Colonic mucosa (tissue), 4 donors: Measurements from ENCODE around the gene IQGAP1. TPM values are rescaled to one million over a fixed set of nuclear protein-coding genes. Genes with fewer than 3 reads are reported as not detected.
"Not testable (repeated sequence)": the region's sequence is repeated elsewhere in the genome, so short reads cannot be mapped to it uniquely, and the experiment has no call there.

Source experiments
- DNase-seq: peaks from one replicate; pipeline ENCODE4 v3.0.0-alpha.2; 2020
- H3K27ac ChIP-seq: fragments of 200-600 bp; one replicate; pipeline ENCODE4 v1.8.0; 2021
- H3K27me3 ChIP-seq: fragments of 200-600 bp; one replicate; pipeline ENCODE4 v1.8.0; 2021
- H3K36me3 ChIP-seq: fragments of 200-600 bp; one replicate; pipeline ENCODE4 v1.8.0; 2021
- H3K4me1 ChIP-seq: fragments of 200-600 bp; one replicate; pipeline ENCODE4 v1.8.0; 2021; ENCODE audit warnings: mild to moderate bottlenecking
- H3K4me3 ChIP-seq: fragments of 200-600 bp; one replicate; pipeline ENCODE4 v1.8.0; 2021
- H3K9ac ChIP-seq, 2 donors: one replicate each; pipeline ENCODE4 v1.7.0; 2013; ENCODE audit warnings: control low read depth in 2 of 2, low read depth in 2 of 2, low read length in 2 of 2
- H3K9me3 ChIP-seq: fragments of 200-600 bp; one replicate; pipeline ENCODE4 v1.8.0; 2021
- CTCF ChIP-seq: fragments of 200-600 bp; IDR thresholded peaks from one replicate; pipeline ENCODE4 v1.8.0; 2022; ENCODE audit warnings: antibody characterized with exemption, mild to moderate bottlenecking
- intact Hi-C: fragments of 100-400 bp; cut with DNase I; formaldehyde crosslinking; loops from one replicate; pipeline ENCODE4 v1.14.1; 2022
- total RNA-seq, 2 donors: library from RNA; stranded (reverse); fragmentation: NEBNext Ultra II Directional in 1 of 2; extraction: Animal tissue kit (Norgen Biotek cat#: 25700) in 1 of 2; gene quantifications; one replicate each; pipeline ENCODE4 v1.2.1, GENCODE V29; 2021
- donor health status: healthy.
- donor health status: DM: no; HTN: no; CAD: no.
- donor health status: DM: no; HTN: no; CAD: no.

Gene IQGAP1
- total RNA-seq, 2 donors from 2014 or later: 210 to 243 TPM

- H3K4me3 ChIP-seq: no peak overlapping the region
- intact Hi-C loops: no loop called here
- H3K27me3 ChIP-seq: no peaks in the 10 kb centered on the region
- H3K36me3 ChIP-seq: no peaks in the 10 kb centered on the region
- H3K27ac ChIP-seq: no peak overlapping the region
- no peak for DNase-seq
- peaks cover 22% of the 10 kb centered on the region for H3K4me1 ChIP-seq
- no peak overlapping the region for H3K9ac ChIP-seq
- no peak for TF ChIP-seq CTCF
- no peaks in the 10 kb centered on the region for H3K9me3 ChIP-seq
Measured at GRCh38 chr15:90405055-90405607, 17.1 kb downstream of the IQGAP1 start.

GRCh38 chr15:90407336-90407735 lies 19.3 kb downstream of the IQGAP1 start:
- Histone ChIP-seq H3K4me3 (no peak overlapping the region), H3K9ac (peak overlapping the region in 1 of 2 donors; percentile 57), H3K27ac (peak overlapping the region; percentile 71), H3K4me1 (peaks cover 10% of the 10 kb centered on the region), H3K27me3 (no peaks in the 10 kb centered on the region), H3K36me3 (no peaks in the 10 kb centered on the region), H3K9me3 (no peaks in the 10 kb centered on the region)
- intact Hi-C loops: no loop called here
- no peak for DNase-seq
- TF ChIP-seq CTCF: no peak

- TF ChIP-seq CTCF: no peak
- intact Hi-C loops: no loop called here
- Histone ChIP-seq H3K36me3 (no peaks in the 10 kb centered on the region), H3K4me1 (peaks cover 12% of the 10 kb centered on the region), H3K27ac (peak overlapping the region; percentile 71), H3K9me3 (no peaks in the 10 kb centered on the region), H3K27me3 (no peaks in the 10 kb centered on the region), H3K4me3 (no peak overlapping the region), H3K9ac (peak overlapping the region in 1 of 2 donors; percentile 57)
- no peak for DNase-seq
Measured at GRCh38 chr15:90407871-90408317, 19.9 kb downstream of the IQGAP1 start.

GRCh38 chr15:90408657-90409056 lies 20.6 kb downstream of the IQGAP1 start:
- Histone ChIP-seq H3K27ac (no peak overlapping the region), H3K9ac (peak overlapping the region in 1 of 2 donors; percentile 57), H3K36me3 (no peaks in the 10 kb centered on the region), H3K9me3 (no peaks in the 10 kb centered on the region), H3K4me1 (peaks cover 15% of the 10 kb centered on the region), H3K4me3 (no peak overlapping the region), H3K27me3 (no peaks in the 10 kb centered on the region)
- intact Hi-C loops: no loop called here
- TF ChIP-seq CTCF: no peak
- DNase-seq: no peak

- H3K36me3 ChIP-seq, intact Hi-C loops, H3K9me3 ChIP-seq, H3K27ac ChIP-seq, DNase-seq, H3K9ac ChIP-seq, H3K4me3 ChIP-seq, H3K27me3 ChIP-seq: not testable (repeated sequence)
- peaks cover 15% of the 10 kb centered on the region for H3K4me1 ChIP-seq
Measured at GRCh38 chr15:90409587-90409986, 21.5 kb downstream of the IQGAP1 start.

- intact Hi-C loops, H3K36me3 ChIP-seq, DNase-seq, H3K9ac ChIP-seq, H3K4me3 ChIP-seq, H3K9me3 ChIP-seq, H3K27me3 ChIP-seq, H3K27ac ChIP-seq: not testable (repeated sequence)
- peaks cover 15% of the 10 kb centered on the region for H3K4me1 ChIP-seq
Measured at GRCh38 chr15:90410316-90410715, 22.3 kb downstream of the IQGAP1 start.
